Measurements from ENCODE around the gene TPK1.
A peak's percentile ranks its signal among the peaks of the same experiment; 100 is the strongest.

Gene TPK1

GRCh38 chr7:144835155-144835611 lies 670 bp downstream of the TPK1 start:
- no peaks in the 10 kb centered on the region for H3K27me3 ChIP-seq (ENCODE audit: insufficient read depth, poor library complexity, severe bottlenecking)
- H3K27ac ChIP-seq (ENCODE audit: poor library complexity, severe bottlenecking): peak overlapping the region; percentile 63
- DNase-seq (ENCODE audit: low spot score): no peak
- no peak for TF ChIP-seq CTCF (IDR thresholded peaks at IDR 0.05; ENCODE audit: poor library complexity, severe bottlenecking)
- H3K4me1 ChIP-seq (ENCODE audit: insufficient read depth, poor library complexity, severe bottlenecking): no peaks in the 10 kb centered on the region
- H3K4me3 ChIP-seq (ENCODE audit: severe bottlenecking): peak overlapping the region; percentile 79
- H3K9me3 ChIP-seq (ENCODE audit: severe bottlenecking): no peaks in the 10 kb centered on the region
- ATAC-seq (ENCODE audit: low read depth): peak; percentile 32; the same call in 2 of the 3 replicates
- H3K36me3 ChIP-seq (ENCODE audit: low read depth): no peaks in the 10 kb centered on the region

GRCh38 chr7:144834641-144835144 lies 1.2 kb downstream of the TPK1 start:
- DNase-seq (ENCODE audit: low spot score) (no peak), ATAC-seq (ENCODE audit: low read depth) (no peak)

GRCh38 chr7:144830811-144831210 lies 5.0 kb downstream of the TPK1 start:
- H3K36me3 ChIP-seq (ENCODE audit: low read depth): no peaks in the 10 kb centered on the region
- H3K4me1 ChIP-seq (ENCODE audit: insufficient read depth, poor library complexity, severe bottlenecking): no peaks in the 10 kb centered on the region
- DNase-seq (ENCODE audit: low spot score) (no peak), ATAC-seq (ENCODE audit: low read depth) (no peak)
- no peak overlapping the region for H3K4me3 ChIP-seq (ENCODE audit: severe bottlenecking)
- no peaks in the 10 kb centered on the region for H3K27me3 ChIP-seq (ENCODE audit: insufficient read depth, poor library complexity, severe bottlenecking)
- no peaks in the 10 kb centered on the region for H3K9me3 ChIP-seq (ENCODE audit: severe bottlenecking)
- H3K27ac ChIP-seq (ENCODE audit: poor library complexity, severe bottlenecking): no peak overlapping the region
- no peak for TF ChIP-seq CTCF (IDR thresholded peaks at IDR 0.05; ENCODE audit: poor library complexity, severe bottlenecking)

More at GRCh38 chr7:144834641-144835144, 1.2 kb downstream of the TPK1 start:
- H3K27ac ChIP-seq (ENCODE audit: poor library complexity, severe bottlenecking): no peak overlapping the region
- H3K36me3 ChIP-seq (ENCODE audit: low read depth): no peaks in the 10 kb centered on the region
- no peaks in the 10 kb centered on the region for H3K9me3 ChIP-seq (ENCODE audit: severe bottlenecking)
- no peaks in the 10 kb centered on the region for H3K4me1 ChIP-seq (ENCODE audit: insufficient read depth, poor library complexity, severe bottlenecking)
- H3K4me3 ChIP-seq (ENCODE audit: severe bottlenecking): peak overlapping the region; percentile 79
- no peak for TF ChIP-seq CTCF (IDR thresholded peaks at IDR 0.05; ENCODE audit: poor library complexity, severe bottlenecking)
- H3K27me3 ChIP-seq (ENCODE audit: insufficient read depth, poor library complexity, severe bottlenecking): no peaks in the 10 kb centered on the region

GRCh38 chr7:144830024-144830785 lies 5.6 kb downstream of the TPK1 start:
- no peaks in the 10 kb centered on the region for H3K27me3 ChIP-seq (ENCODE audit: insufficient read depth, poor library complexity, severe bottlenecking)
- no peak for DNase-seq (ENCODE audit: low spot score)
- H3K4me1 ChIP-seq (ENCODE audit: insufficient read depth, poor library complexity, severe bottlenecking): no peaks in the 10 kb centered on the region
- no peak overlapping the region for H3K27ac ChIP-seq (ENCODE audit: poor library complexity, severe bottlenecking)
- no peak for ATAC-seq (ENCODE audit: low read depth)
- no peak overlapping the region for H3K4me3 ChIP-seq (ENCODE audit: severe bottlenecking)
- H3K36me3 ChIP-seq (ENCODE audit: low read depth): no peaks in the 10 kb centered on the region
- no peak for TF ChIP-seq CTCF (IDR thresholded peaks at IDR 0.05; ENCODE audit: poor library complexity, severe bottlenecking)
- no peaks in the 10 kb centered on the region for H3K9me3 ChIP-seq (ENCODE audit: severe bottlenecking)

GRCh38 chr7:144827621-144828020 lies 8.2 kb downstream of the TPK1 start:
- ATAC-seq (ENCODE audit: low read depth) (no peak), DNase-seq (ENCODE audit: low spot score) (no peak)
- Histone ChIP-seq H3K27ac (ENCODE audit: poor library complexity, severe bottlenecking) (no peak overlapping the region), H3K4me1 (ENCODE audit: insufficient read depth, poor library complexity, severe bottlenecking) (peaks cover 4% of the 10 kb centered on the region), H3K36me3 (ENCODE audit: low read depth) (no peaks in the 10 kb centered on the region), H3K9me3 (ENCODE audit: severe bottlenecking) (no peaks in the 10 kb centered on the region), H3K27me3 (ENCODE audit: insufficient read depth, poor library complexity, severe bottlenecking) (no peaks in the 10 kb centered on the region), H3K4me3 (ENCODE audit: severe bottlenecking) (no peak overlapping the region)
- no peak for TF ChIP-seq CTCF (IDR thresholded peaks at IDR 0.05; ENCODE audit: poor library complexity, severe bottlenecking)
